Neural cell (in vitro differentiated cells): ENCODE measurements around the gene JDP2. TPM values are rescaled to one million over a fixed set of nuclear protein-coding genes. Genes with fewer than 3 reads are reported as not detected.

Source experiments
- H2AFZ ChIP-seq: fragments of 200-600, 300-800 bp; sonication (generic), shearing (Covaris generic); 2 replicates; pipeline ENCODE4 v1.6.0; 2014; ENCODE audit warnings: low read depth, mild to moderate bottlenecking, antibody characterized with exemption, low read length, moderate library complexity
- H3F3A ChIP-seq: fragments of 200-600 bp; shearing (Covaris generic); 2 replicates; pipeline ENCODE4 v1.6.1; 2016; ENCODE audit warnings: mild to moderate bottlenecking, moderate library complexity, mixed read lengths, antibody characterized with exemption, low read length; ENCODE audit not compliant: insufficient read depth, poor library complexity, severe bottlenecking
- H3K27ac ChIP-seq: fragments of 200-600, 300-800 bp; sonication (generic), shearing (Covaris generic); 2 replicates; pipeline ENCODE4 v1.5.1; 2014; ENCODE audit warnings: mild to moderate bottlenecking, low read length, moderate library complexity
- H3K27me3 ChIP-seq: fragments of 300-800, 200-600 bp; sonication (generic), shearing (Covaris generic); 2 replicates; pipeline ENCODE4 v1.6.0; 2014; ENCODE audit warnings: mild to moderate bottlenecking, low read depth, low read length, moderate library complexity; ENCODE audit not compliant: insufficient read depth
- H3K36me3 ChIP-seq: fragments of 300-800, 200-600 bp; sonication (generic), shearing (Covaris generic); 2 replicates; pipeline ENCODE4 v1.5.1; 2014; ENCODE audit warnings: mild to moderate bottlenecking, antibody characterized with exemption, low read length, moderate library complexity; ENCODE audit not compliant: insufficient read depth
- H3K4me2 ChIP-seq: fragments of 300-800, 200-600 bp; sonication (generic), shearing (Covaris generic); 2 replicates; pipeline ENCODE4 v1.6.0; 2014; ENCODE audit warnings: mild to moderate bottlenecking, low read length
- H3K4me3 ChIP-seq: fragments of 300-800, 200-600 bp; sonication (generic), shearing (Covaris generic); 2 replicates; pipeline ENCODE4 v1.5.1; 2014; ENCODE audit warnings: mild to moderate bottlenecking, low read length, moderate library complexity
- H3K79me2 ChIP-seq: fragments of 200-600 bp; shearing (Covaris generic); replicated peaks from 2 replicates; pipeline ENCODE4 v1.6.0; 2014; ENCODE audit warnings: mild to moderate bottlenecking, low read length, moderate library complexity; ENCODE audit not compliant: insufficient read depth
- H3K9ac ChIP-seq: fragments of 300-800, 200-600 bp; sonication (generic), shearing (Covaris generic); 2 replicates; pipeline ENCODE4 v1.6.1; 2016; ENCODE audit warnings: mild to moderate bottlenecking, low read length, mixed read lengths
- H3K9me2 ChIP-seq: fragments of 200-600 bp; shearing (Covaris generic); 2 replicates; pipeline ENCODE4 v1.6.1; 2016; ENCODE audit warnings: mild to moderate bottlenecking, low read length, mixed read lengths; ENCODE audit not compliant: insufficient read depth
- H3K9me3 ChIP-seq: fragments of 200-600, 300-800 bp; sonication (generic), shearing (Covaris generic); 2 replicates; pipeline ENCODE4 v1.6.1; 2016; ENCODE audit warnings: mild to moderate bottlenecking, mixed run types, low read length, moderate library complexity, mixed read lengths
- H4K20me1 ChIP-seq: fragments of 200-600 bp; shearing (Covaris generic); 2 replicates; pipeline ENCODE4 v1.6.1; 2016; ENCODE audit warnings: mild to moderate bottlenecking, mixed run types; ENCODE audit not compliant: insufficient read depth
- CTCF ChIP-seq: fragments of 450-650 bp; IDR thresholded peaks from 2 replicates; pipeline ENCODE4 v1.5.1; 2014; ENCODE audit warnings: antibody characterized with exemption, mild to moderate bottlenecking, moderate library complexity; ENCODE audit not compliant: poor library complexity, severe bottlenecking
- EP300 ChIP-seq: fragments of 450-650 bp; conservative IDR thresholded peaks from 2 replicates; pipeline ENCODE4 v1.6.1; 2014; ENCODE audit warnings: antibody characterized with exemption, mild to moderate bottlenecking, moderate library complexity; ENCODE audit not compliant: poor library complexity, severe bottlenecking
- EZH2 ChIP-seq: fragments of 200-600, 300-800 bp; shearing (Covaris generic), sonication (generic); IDR thresholded peaks from 2 replicates; pipeline ENCODE4 v1.6.1; 2014; ENCODE audit warnings: antibody characterized with exemption, low read length, borderline replicate concordance, mild to moderate bottlenecking; ENCODE audit not compliant: insufficient read depth, poor library complexity, severe bottlenecking
- MXI1 ChIP-seq: fragments of 450-650 bp; conservative IDR thresholded peaks from 2 replicates; pipeline ENCODE4 v1.6.1; 2014; ENCODE audit warnings: antibody characterized with exemption, mild to moderate bottlenecking; ENCODE audit not compliant: poor library complexity, severe bottlenecking
- POLR2AphosphoS5 ChIP-seq: IDR thresholded peaks from 2 replicates; pipeline ENCODE4 v1.6.1; 2012
- RAD21 ChIP-seq: fragments of 450-650 bp; conservative IDR thresholded peaks from 2 replicates; pipeline ENCODE4 v1.6.1; 2014; ENCODE audit warnings: antibody characterized with exemption, mild to moderate bottlenecking, moderate library complexity
- REST ChIP-seq: IDR thresholded peaks from 2 replicates; pipeline ENCODE4 v1.6.1; 2012; ENCODE audit warnings: borderline replicate concordance
- SMC3 ChIP-seq: fragments of 450-650 bp; conservative IDR thresholded peaks from 2 replicates; pipeline ENCODE4 v1.6.1; 2014; ENCODE audit warnings: antibody characterized with exemption, mild to moderate bottlenecking, moderate library complexity; ENCODE audit not compliant: poor library complexity
- TAF1 ChIP-seq: IDR thresholded peaks from 2 replicates; pipeline ENCODE4 v1.6.1; 2012; ENCODE audit warnings: low read depth
- polyA plus RNA-seq: library from polyadenylated mRNA; depleted of rRNA; stranded (reverse); fragments of >200 nt; gene quantifications from 2 replicates; pipeline ENCODE4 v1.2.3, GENCODE V29; 2014

The JDP2 gene
- polyA plus RNA-seq, 1 donor from 2014 or later = 20.3 TPM

GRCh38 chr14:75425446-75425845, 2.4 kb upstream of the JDP2 start:
- Histone ChIP-seq H3K9me3 (peaks cover 4% of the 10 kb centered on the region), H3K4me3 (no peak overlapping the region), H3K79me2 (no peaks in the 10 kb centered on the region), H4K20me1 (no peaks in the 10 kb centered on the region), H3F3A (no peaks in the 10 kb centered on the region), H3K27me3 (peaks cover 18% of the 10 kb centered on the region), H3K9me2 (no peaks in the 10 kb centered on the region), H3K9ac (no peak overlapping the region), H3K36me3 (no peaks in the 10 kb centered on the region), H2AFZ (no peak overlapping the region), H3K27ac (no peak overlapping the region), H3K4me2 (no peak overlapping the region)
- no peak for TF ChIP-seq SMC3
- TF ChIP-seq REST = no peak
- no peak for TF ChIP-seq EZH2

GRCh38 chr14:75426332-75427125, 1.3 kb upstream of the JDP2 start:
- peak overlapping the region; percentile 77 for H3K4me3 ChIP-seq
- no peaks in the 10 kb centered on the region for H3K79me2 ChIP-seq
- peaks cover 4% of the 10 kb centered on the region for H3K9me3 ChIP-seq
- H3F3A ChIP-seq = no peaks in the 10 kb centered on the region
- no peak overlapping the region for H3K4me2 ChIP-seq
- no peak overlapping the region for H2AFZ ChIP-seq
- H3K36me3 ChIP-seq = no peaks in the 10 kb centered on the region
- no peaks in the 10 kb centered on the region for H3K9me2 ChIP-seq
- no peak for TF ChIP-seq SMC3
- H3K27ac ChIP-seq = no peak overlapping the region
- H3K9ac ChIP-seq = peak overlapping the region; percentile 75
- peaks cover 18% of the 10 kb centered on the region for H3K27me3 ChIP-seq
- H4K20me1 ChIP-seq = no peaks in the 10 kb centered on the region

GRCh38 chr14:75427126-75427481, 718 bp upstream of the JDP2 start:
- Histone ChIP-seq H3K9ac (peak overlapping the region; percentile 75), H3K27ac (peak overlapping the region; percentile 37), H4K20me1 (no peaks in the 10 kb centered on the region), H3K36me3 (no peaks in the 10 kb centered on the region), H3K9me2 (no peaks in the 10 kb centered on the region), H3K9me3 (peaks cover 4% of the 10 kb centered on the region), H2AFZ (peak overlapping the region; percentile 51), H3K4me2 (no peak overlapping the region), H3K79me2 (no peaks in the 10 kb centered on the region), H3K4me3 (peak overlapping the region; percentile 77), H3K27me3 (peaks cover 18% of the 10 kb centered on the region), H3F3A (no peaks in the 10 kb centered on the region)
- TF ChIP-seq MXI1 = no peak
- TF ChIP-seq SMC3 = no peak
- no peak for TF ChIP-seq CTCF
- TF ChIP-seq RAD21 = no peak
- TF ChIP-seq POLR2AphosphoS5 = no peak
- no peak for TF ChIP-seq EP300
- TF ChIP-seq TAF1 = no peak
- no peak for TF ChIP-seq EZH2
- TF ChIP-seq REST = no peak
